Glutamatergic neuron (in vitro differentiated cells): ENCODE results near the gene B3GALT6. TPM values are rescaled to one million over a fixed set of nuclear protein-coding genes. Genes with fewer than 3 reads are reported as not detected.

ENCODE experiments used
- DNase-seq: peaks from one replicate; pipeline ENCODE4 v3.0.0; 2022
- H3K27ac Mint-ChIP-seq: one replicate; pipeline ENCODE4 v1.8.0; 2020; ENCODE audit warnings: mild to moderate bottlenecking, mixed read lengths, inconsistent platforms; ENCODE audit not compliant: unreplicated experiment
- H3K27me3 Mint-ChIP-seq: one replicate; pipeline ENCODE4 v1.8.0; 2020; ENCODE audit warnings: mild to moderate bottlenecking, moderate library complexity, mixed read lengths, inconsistent platforms; ENCODE audit not compliant: unreplicated experiment
- H3K36me3 Mint-ChIP-seq: one replicate; pipeline ENCODE4 v1.8.0; 2020; ENCODE audit warnings: mild to moderate bottlenecking, mixed read lengths, inconsistent platforms; ENCODE audit not compliant: unreplicated experiment
- H3K4me1 Mint-ChIP-seq: one replicate; pipeline ENCODE4 v1.8.0; 2020; ENCODE audit warnings: mild to moderate bottlenecking, low read depth, mixed read lengths, inconsistent platforms; ENCODE audit not compliant: unreplicated experiment
- H3K4me3 Mint-ChIP-seq: one replicate; pipeline ENCODE4 v1.8.0; 2020; ENCODE audit warnings: mild to moderate bottlenecking, mixed read lengths, inconsistent platforms; ENCODE audit not compliant: unreplicated experiment
- H3K9me3 Mint-ChIP-seq: one replicate; pipeline ENCODE4 v1.8.0; 2020; ENCODE audit warnings: mild to moderate bottlenecking, moderate library complexity, mixed read lengths, inconsistent platforms; ENCODE audit not compliant: unreplicated experiment
- CTCF ChIP-seq: fragments of 200-600 bp; sonication (generic); IDR thresholded peaks from one replicate; pipeline ENCODE4 v1.5.0; 2021; ENCODE audit not compliant: partially characterized antibody, unreplicated experiment
- total RNA-seq: library from RNA; stranded (reverse); fragmentation: NEBNext Ultra II Directional; extraction: Animal tissue kit (Norgen Biotek cat#: 25700); gene quantifications from one replicate; pipeline ENCODE4 v1.2.1, GENCODE V29; 2021; ENCODE audit not compliant: unreplicated experiment

The B3GALT6 gene
- total RNA-seq, 1 donor from 2014 or later, result 30.0 TPM

GRCh38 chr1:1206376-1206965 is 25.6 kb upstream of the B3GALT6 start, which contains the start of gene TNFRSF18:
TSS of gene TNFRSF18 (minus strand) at chr1:1206592. CDS start at chr1:1206571, 21 bp downstream.
- Mint-ChIP-seq H3K4me3 (no peak within 1 kb of the TSS), H3K4me1 (peaks cover 10% of the 10 kb centered on the region), H3K27ac (peak within 1 kb of the TSS; percentile 33), H3K36me3 (no peaks in the 10 kb centered on the region), H3K27me3 (peaks cover 6% of the 10 kb centered on the region), H3K9me3 (peaks cover 5% of the 10 kb centered on the region)
- DNase-seq, result peak; percentile 18
- TF ChIP-seq CTCF, result no peak

GRCh38 chr1:1206966-1207531 is 25.0 kb upstream of the B3GALT6 start:
- peaks cover 5% of the 10 kb centered on the region for H3K9me3 Mint-ChIP-seq
- no peak overlapping the region for H3K4me3 Mint-ChIP-seq
- H3K27ac Mint-ChIP-seq, result peak overlapping the region; percentile 33
- peak; percentile 25 for DNase-seq
- H3K27me3 Mint-ChIP-seq, result peaks cover 6% of the 10 kb centered on the region
- peaks cover 10% of the 10 kb centered on the region for H3K4me1 Mint-ChIP-seq
- no peaks in the 10 kb centered on the region for H3K36me3 Mint-ChIP-seq
- no peak for TF ChIP-seq CTCF

- H3K9me3 Mint-ChIP-seq, result peaks cover 5% of the 10 kb centered on the region
- no peak for TF ChIP-seq CTCF
- H3K27ac Mint-ChIP-seq, result peak overlapping the region; percentile 33
- peaks cover 6% of the 10 kb centered on the region for H3K27me3 Mint-ChIP-seq
- DNase-seq, result peak; percentile 8
- H3K4me1 Mint-ChIP-seq, result peaks cover 10% of the 10 kb centered on the region
- no peak overlapping the region for H3K4me3 Mint-ChIP-seq
- no peaks in the 10 kb centered on the region for H3K36me3 Mint-ChIP-seq
Measured at GRCh38 chr1:1207571-1207892, 24.5 kb upstream of the B3GALT6 start.

- Mint-ChIP-seq H3K27me3 (peaks cover 6% of the 10 kb centered on the region), H3K9me3 (peaks cover 5% of the 10 kb centered on the region), H3K36me3 (no peaks in the 10 kb centered on the region), H3K4me3 (no peak overlapping the region), H3K4me1 (peaks cover 10% of the 10 kb centered on the region), H3K27ac (peak overlapping the region; percentile 94)
- no peak for TF ChIP-seq CTCF
- peak; percentile 34 for DNase-seq
Measured at GRCh38 chr1:1208713-1209433, 23.2 kb upstream of the B3GALT6 start.
